Measurements from ENCODE around the gene CDCA4.

CDCA4 gene

GRCh38 chr14:105013150-105013785, 7.6 kb downstream of the CDCA4 start:
- DNase-seq (ENCODE audit: low read depth): no peak

- DNase-seq (ENCODE audit: low read depth): no peak
These were observed 8.5 kb downstream of the CDCA4 start for GRCh38 chr14:105012171-105012985.

GRCh38 chr14:105011312-105011990, 9.4 kb downstream of the CDCA4 start:
- DNase-seq (ENCODE audit: low read depth): no peak

- DNase-seq (ENCODE audit: low read depth): peak; percentile 88
These were observed 10.0 kb downstream of the CDCA4 start for GRCh38 chr14:105010891-105011291.

GRCh38 chr14:105010106-105010505, 10.8 kb downstream of the CDCA4 start:
- no peak for DNase-seq (ENCODE audit: low read depth)

- DNase-seq (ENCODE audit: low read depth): no peak
These were observed 13.2 kb downstream of the CDCA4 start for GRCh38 chr14:105007593-105008264.

- DNase-seq (ENCODE audit: low read depth): no peak
These were observed 13.9 kb downstream of the CDCA4 start for GRCh38 chr14:105006831-105007592.

GRCh38 chr14:105005929-105006830, 14.7 kb downstream of the CDCA4 start:
- no peak for DNase-seq (ENCODE audit: low read depth)

GRCh38 chr14:105005329-105005928, 15.5 kb downstream of the CDCA4 start:
- no peak for DNase-seq (ENCODE audit: low read depth)

GRCh38 chr14:104999361-104999760, 21.5 kb downstream of the CDCA4 start:
- no peak for DNase-seq (ENCODE audit: low read depth)

- no peak for DNase-seq (ENCODE audit: low read depth)
These were observed 22.1 kb downstream of the CDCA4 start for GRCh38 chr14:104998801-104999200.

GRCh38 chr14:104996483-104996882, 24.4 kb downstream of the CDCA4 start:
- no peak for DNase-seq (ENCODE audit: low read depth)

GRCh38 chr14:104996032-104996431, 24.9 kb downstream of the CDCA4 start:
- no peak for DNase-seq (ENCODE audit: low read depth)

GRCh38 chr14:104994978-104995377, 25.9 kb downstream of the CDCA4 start:
- DNase-seq (ENCODE audit: low read depth): no peak

- DNase-seq (ENCODE audit: low read depth): no peak
These were observed 26.9 kb downstream of the CDCA4 start for GRCh38 chr14:104993808-104994591.

- DNase-seq (ENCODE audit: low read depth): no peak
These were observed 27.6 kb downstream of the CDCA4 start for GRCh38 chr14:104993306-104993705.

- DNase-seq (ENCODE audit: low read depth): no peak
These were observed 28.4 kb downstream of the CDCA4 start for GRCh38 chr14:104992501-104992900.

- DNase-seq (ENCODE audit: low read depth): no peak
These were observed 29.0 kb downstream of the CDCA4 start for GRCh38 chr14:104991896-104992230.

- no peak for DNase-seq (ENCODE audit: low read depth)
These were observed 31.0 kb downstream of the CDCA4 start for GRCh38 chr14:104989951-104990303.
